ENCODE results near the gene CCDC167.

Gene CCDC167

GRCh38 chr6:37536491-37537190 is 36.9 kb upstream of the CCDC167 start:
- TF ChIP-seq CTCF (IDR thresholded peaks at IDR 0.05; ENCODE audit: low read depth, low read length, poor library complexity, severe bottlenecking) (no peak), EZH2phosphoT487 (IDR thresholded peaks at IDR 0.05; ENCODE audit: borderline replicate concordance, low read length) (no peak; the same call in 1 of the 2 replicates)
- Histone ChIP-seq H3K36me3 (ENCODE audit: control insufficient read depth, low read length) (no peaks in the 10 kb centered on the region), H3K79me2 (ENCODE audit: control insufficient read depth, low read length) (no peaks in the 10 kb centered on the region), H3K9me3 (ENCODE audit: control insufficient read depth, insufficient read depth, low read length) (no peaks in the 10 kb centered on the region), H3K27ac (ENCODE audit: low read depth, low read length) (no peak overlapping the region), H3K4me1 (ENCODE audit: control insufficient read depth, low read length) (no peaks in the 10 kb centered on the region), H4K20me1 (ENCODE audit: control insufficient read depth, insufficient read depth, low read depth, low read length) (0 out of 2 replicates have a peak, but pooled peaks cover 3% of the 10 kb centered on the region), H3K9me2 (replicated peaks; ENCODE audit: control insufficient read depth, low read length) (no peaks in the 10 kb centered on the region), H3K4me3 (ENCODE audit: low read length) (no peak overlapping the region), H3K4me2 (ENCODE audit: low read length) (no peak overlapping the region), H3F3A (ENCODE audit: control insufficient read depth, insufficient read depth) (no peaks in the 10 kb centered on the region), H3K27me3 (ENCODE audit: control insufficient read depth, low read length) (peaks cover 80% of the 10 kb centered on the region)

- no peak overlapping the region for H3K4me2 ChIP-seq (ENCODE audit: low read length)
Observed at GRCh38 chr6:37535759-37536490, 36.2 kb upstream of the CCDC167 start.

GRCh38 chr6:37535428-37535758 is 35.7 kb upstream of the CCDC167 start:
- Histone ChIP-seq H3K27ac (ENCODE audit: low read depth, low read length) (no peak overlapping the region), H3F3A (ENCODE audit: control insufficient read depth, insufficient read depth) (no peaks in the 10 kb centered on the region), H3K9me2 (replicated peaks; ENCODE audit: control insufficient read depth, low read length) (no peaks in the 10 kb centered on the region), H3K4me1 (ENCODE audit: control insufficient read depth, low read length) (no peaks in the 10 kb centered on the region), H4K20me1 (ENCODE audit: control insufficient read depth, insufficient read depth, low read depth, low read length) (0 out of 2 replicates have a peak, but pooled peaks cover 3% of the 10 kb centered on the region), H3K79me2 (ENCODE audit: control insufficient read depth, low read length) (no peaks in the 10 kb centered on the region), H3K4me2 (ENCODE audit: low read length) (no peak overlapping the region), H3K4me3 (ENCODE audit: low read length) (no peak overlapping the region), H3K9me3 (ENCODE audit: control insufficient read depth, insufficient read depth, low read length) (no peaks in the 10 kb centered on the region), H3K27me3 (ENCODE audit: control insufficient read depth, low read length) (peaks cover 86% of the 10 kb centered on the region), H3K36me3 (ENCODE audit: control insufficient read depth, low read length) (no peaks in the 10 kb centered on the region)
- no peak for TF ChIP-seq EZH2phosphoT487 (IDR thresholded peaks at IDR 0.05; ENCODE audit: borderline replicate concordance, low read length)
- no peak for TF ChIP-seq CTCF (IDR thresholded peaks at IDR 0.05; ENCODE audit: low read depth, low read length, poor library complexity, severe bottlenecking)

More at GRCh38 chr6:37535759-37536490, 36.2 kb upstream of the CCDC167 start:
- Histone ChIP-seq H3K27ac (ENCODE audit: low read depth, low read length) (no peak overlapping the region), H3K4me3 (ENCODE audit: low read length) (no peak overlapping the region), H3K4me1 (ENCODE audit: control insufficient read depth, low read length) (no peaks in the 10 kb centered on the region), H3K79me2 (ENCODE audit: control insufficient read depth, low read length) (no peaks in the 10 kb centered on the region), H3K36me3 (ENCODE audit: control insufficient read depth, low read length) (no peaks in the 10 kb centered on the region), H3K9me3 (ENCODE audit: control insufficient read depth, insufficient read depth, low read length) (no peaks in the 10 kb centered on the region), H4K20me1 (ENCODE audit: control insufficient read depth, insufficient read depth, low read depth, low read length) (0 out of 2 replicates have a peak, but pooled peaks cover 3% of the 10 kb centered on the region), H3K27me3 (ENCODE audit: control insufficient read depth, low read length) (peaks cover 83% of the 10 kb centered on the region), H3F3A (ENCODE audit: control insufficient read depth, insufficient read depth) (no peaks in the 10 kb centered on the region), H3K9me2 (replicated peaks; ENCODE audit: control insufficient read depth, low read length) (no peaks in the 10 kb centered on the region)
- peak; percentile 56 for TF ChIP-seq EZH2phosphoT487 (IDR thresholded peaks at IDR 0.05; ENCODE audit: borderline replicate concordance, low read length)
- TF ChIP-seq CTCF (IDR thresholded peaks at IDR 0.05; ENCODE audit: low read depth, low read length, poor library complexity, severe bottlenecking), result no peak
